HepG2 (cell line): ENCODE measurements around the gene SMOC1. TPM values are rescaled to one million over a fixed set of nuclear protein-coding genes. Genes with fewer than 3 reads are reported as not detected.

Experiments
- ATF2 ChIP-seq: sonication (generic); formaldehyde crosslinking; IDR thresholded peaks from 2 replicates; pipeline ENCODE4 v1.4.0; 2020; ENCODE audit warnings: missing genetic modification reagents
- CBX5 ChIP-seq: sonication (generic); formaldehyde crosslinking; IDR thresholded peaks from 2 replicates; pipeline ENCODE4 v1.4.0; 2020; ENCODE audit warnings: missing genetic modification reagents, borderline replicate concordance
- CHD4 ChIP-seq: fragments of 200-600 bp; sonication (generic); IDR thresholded peaks from 2 replicates; pipeline ENCODE4 v1.7.0; 2017; ENCODE audit warnings: mild to moderate bottlenecking, low read length, borderline replicate concordance
- FOSL2 ChIP-seq: sonication (generic); formaldehyde crosslinking; IDR thresholded peaks from 2 replicates; pipeline ENCODE4 v1.4.0; 2020; ENCODE audit warnings: missing genetic modification reagents
- IRX3 ChIP-seq: sonication (generic); formaldehyde crosslinking; IDR thresholded peaks from 2 replicates; pipeline ENCODE4 v1.8.1; 2023; ENCODE audit warnings: mild to moderate bottlenecking, low read depth, missing genetic modification reagents, borderline replicate concordance
- KDM6A ChIP-seq: IDR thresholded peaks from 2 replicates; pipeline ENCODE4 v1.6.1; 2016; ENCODE audit warnings: low read depth
- MBD4 ChIP-seq: IDR thresholded peaks from 2 replicates; pipeline ENCODE4 v1.6.1; 2012; ENCODE audit warnings: low read length, inconsistent platforms, borderline replicate concordance
- MNT ChIP-seq: fragments of 450-650 bp; IDR thresholded peaks from 2 replicates; pipeline ENCODE4 v1.6.1; 2016
- NONO ChIP-seq, 2 experiments: fragments of 450-650 bp in 1 of 2; sonication (generic) in 1 of 2; formaldehyde crosslinking in 1 of 2; IDR thresholded peaks in 1 of 2; conservative IDR thresholded peaks in 1 of 2; 2 replicates each; pipeline versions ENCODE4 v1.6.1 to v1.8.0; 2017 to 2022; ENCODE audit warnings: mild to moderate bottlenecking in 1 of 2, missing genetic modification reagents in 1 of 2, moderate library complexity in 1 of 2
- NR1H2 ChIP-seq: sonication (generic); formaldehyde crosslinking; IDR thresholded peaks from 2 replicates; pipeline ENCODE4 v1.8.1; 2022; ENCODE audit warnings: low read depth, missing genetic modification reagents, borderline replicate concordance
- NR2C2 ChIP-seq: sonication (generic); formaldehyde crosslinking; IDR thresholded peaks from 2 replicates; pipeline ENCODE4 v1.4.0; 2020; ENCODE audit warnings: missing genetic modification reagents, mild to moderate bottlenecking, moderate library complexity, borderline replicate concordance
- RAD51 ChIP-seq: fragments of 450-650 bp; IDR thresholded peaks from 2 replicates; pipeline ENCODE4 v1.6.1; 2016; ENCODE audit warnings: borderline replicate concordance
- SOX5 ChIP-seq: IDR thresholded peaks from 2 replicates; pipeline ENCODE4 v1.6.1; 2016; ENCODE audit warnings: borderline replicate concordance
- SP1 ChIP-seq, 2 experiments: fragments of 450-650 bp in 1 of 2; sonication (generic) in 1 of 2; formaldehyde crosslinking in 1 of 2; IDR thresholded peaks; 2 replicates each; pipeline versions ENCODE4 v1.4.0 to v1.6.1; 2016 to 2020; ENCODE audit warnings: missing genetic modification reagents in 1 of 2
- TEAD3 ChIP-seq: optimal IDR thresholded peaks from 2 replicates; pipeline ENCODE3; 2016; ENCODE audit warnings: borderline replicate concordance
- THAP9 ChIP-seq: sonication (generic); formaldehyde crosslinking; IDR thresholded peaks from 2 replicates; pipeline ENCODE4; 2020; ENCODE audit warnings: missing genetic modification reagents, mild to moderate bottlenecking, borderline replicate concordance
- ZEB1 ChIP-seq: IDR thresholded peaks from 2 replicates; pipeline ENCODE4 v1.6.1; 2012; ENCODE audit warnings: mild to moderate bottlenecking, low read depth, inconsistent platforms; ENCODE audit not compliant: insufficient replicate concordance
- ZKSCAN1 ChIP-seq: fragments of 150-350 bp; IDR thresholded peaks from 2 replicates; pipeline ENCODE4 v1.6.1; 2014; ENCODE audit warnings: low read length
- ZNF18 ChIP-seq: sonication (generic); formaldehyde crosslinking; IDR thresholded peaks from 2 replicates; pipeline ENCODE4 v1.8.0; 2022; ENCODE audit warnings: mild to moderate bottlenecking, missing genetic modification reagents; ENCODE audit not compliant: insufficient replicate concordance
- ZNF276 ChIP-seq: sonication (generic); formaldehyde crosslinking; IDR thresholded peaks from 2 replicates; pipeline ENCODE4 v1.4.0; 2020; ENCODE audit warnings: mild to moderate bottlenecking, low read depth, missing genetic modification reagents
- ZNF773 ChIP-seq: sonication (generic); formaldehyde crosslinking; IDR thresholded peaks from 2 replicates; pipeline ENCODE4 v1.4.0; 2020; ENCODE audit warnings: missing genetic modification reagents, borderline replicate concordance
- polyA plus RNA-seq, 8 experiments: library from polyadenylated mRNA; depleted of rRNA in 3 of 8; stranded (reverse) in 7 of 8; unstranded in 1 of 8; fragments of >200 nt; fragmentation: Illumina TruSeq in 4 of 8; extraction: Trizol in 4 of 8; gene quantifications; 2 replicates each; pipeline versions ENCODE4 v1.2.1 to v1.2.3, GENCODE V29; 2011 to 2016; ENCODE audit warnings: low read depth in 4 of 8, missing spikeins in 1 of 8, mixed read lengths in 1 of 8; ENCODE audit not compliant: insufficient read depth in 1 of 8
- total RNA-seq, 5 experiments: library from RNA; depleted of rRNA; stranded (reverse); fragments of >200 nt; fragmentation: Illumina TruSeq; extraction: Trizol; gene quantifications; 2 replicates each; pipeline ENCODE4 v1.2.3, GENCODE V29; 2016; ENCODE audit warnings: low read depth in 1 of 5

Gene SMOC1
- total and polyA plus RNA-seq, 2 of the 13 experiments (the other 11 are each of a cell fraction or from before 2014, with no cell fraction given) = 17.8 to 35.6 TPM

GRCh38 chr14:69848903-69849391 is 30.3 kb upstream of the SMOC1 start (continued):
- no peak for TF ChIP-seq MNT
- TF ChIP-seq SP1 (IDR thresholded peaks at IDR 0.05) = no peak
- no peak for TF ChIP-seq SP1 (CRISPR knock-in tag; IDR thresholded peaks at IDR 0.05)
- TF ChIP-seq NR2C2 (CRISPR knock-in tag) = no peak
- no peak for TF ChIP-seq IRX3 (CRISPR knock-in tag)
- peak; percentile 44; the same call in 1 of the 2 replicates for TF ChIP-seq FOSL2
- no peak for TF ChIP-seq NONO (IDR thresholded peaks at IDR 0.05)
- TF ChIP-seq NONO (CRISPR knock-in tag; conservative IDR thresholded peaks at IDR 0.05) = no peak
- no peak; the same call in 1 of the 2 replicates for TF ChIP-seq CHD4
- TF ChIP-seq ZNF18 = no peak
- peak; percentile 80 for TF ChIP-seq SOX5 (CRISPR knock-in tag)
- no peak for TF ChIP-seq KDM6A (CRISPR knock-in tag)
- no peak for TF ChIP-seq RAD51
- no peak for TF ChIP-seq CBX5
- no peak for TF ChIP-seq ZNF276 (CRISPR knock-in tag)
- TF ChIP-seq ATF2 (CRISPR knock-in tag) = no peak
- TF ChIP-seq NR1H2 = no peak
- no peak for TF ChIP-seq TEAD3 (CRISPR knock-in tag)
- no peak for TF ChIP-seq THAP9 (CRISPR knock-in tag)
- TF ChIP-seq MBD4 = no peak
- no peak for TF ChIP-seq ZNF773 (CRISPR knock-in tag)
- no peak for TF ChIP-seq ZKSCAN1
- TF ChIP-seq ZEB1 = peak; percentile 7
